GM21825 (cell line): ENCODE results near the gene AKAP13.
A peak's percentile ranks its signal among the peaks of the same experiment; 100 is the strongest.

Source experiments
- ATAC-seq: cut with Tn5 transposase; IDR thresholded peaks from one replicate; pipeline ENCODE4 v1.9.1; 2021; ENCODE audit warnings: mild to moderate bottlenecking, moderate library complexity; ENCODE audit not compliant: unreplicated experiment

The AKAP13 gene

DNA sequence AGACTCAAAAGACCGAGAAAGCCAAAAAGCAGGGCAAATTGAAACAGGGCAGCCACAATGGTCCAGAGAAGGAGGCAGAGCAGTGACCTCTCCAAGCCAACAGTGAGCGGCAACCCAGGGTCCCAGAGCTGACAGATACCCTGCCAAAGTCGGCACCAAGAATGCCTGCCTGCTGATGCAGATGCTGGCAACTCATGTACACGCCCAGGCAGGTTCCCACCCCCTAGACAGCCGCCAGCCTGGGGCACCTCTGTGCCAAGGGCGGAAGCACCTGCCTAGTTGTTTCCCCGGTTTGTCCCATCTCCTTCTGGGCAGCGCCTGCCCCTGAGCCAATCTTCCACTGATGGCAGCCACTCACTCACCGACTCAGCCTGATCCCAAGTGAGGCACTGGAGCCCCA is 392.3 kb downstream of the AKAP13 start:
- ATAC-seq = no peak

DNA sequence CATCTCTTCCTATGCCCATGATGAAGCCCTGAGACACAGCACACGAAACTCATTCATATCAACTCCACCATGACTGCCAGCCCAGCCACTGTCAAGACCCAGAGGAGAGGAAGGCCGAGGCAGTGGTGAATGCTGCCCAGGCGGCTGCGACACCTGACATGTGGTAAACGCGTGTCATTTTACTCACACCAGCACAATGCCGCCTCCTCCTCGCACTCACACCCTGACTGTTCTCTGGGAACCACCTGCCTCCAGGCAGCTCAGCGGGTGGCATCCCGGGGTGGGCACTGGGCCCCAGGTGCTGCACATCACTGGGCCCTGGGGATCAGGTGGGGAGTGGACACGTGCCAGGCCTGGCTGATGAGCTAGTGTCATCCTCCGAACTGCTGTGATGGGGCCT is 392.8 kb downstream of the AKAP13 start:
- ATAC-seq = no peak

DNA sequence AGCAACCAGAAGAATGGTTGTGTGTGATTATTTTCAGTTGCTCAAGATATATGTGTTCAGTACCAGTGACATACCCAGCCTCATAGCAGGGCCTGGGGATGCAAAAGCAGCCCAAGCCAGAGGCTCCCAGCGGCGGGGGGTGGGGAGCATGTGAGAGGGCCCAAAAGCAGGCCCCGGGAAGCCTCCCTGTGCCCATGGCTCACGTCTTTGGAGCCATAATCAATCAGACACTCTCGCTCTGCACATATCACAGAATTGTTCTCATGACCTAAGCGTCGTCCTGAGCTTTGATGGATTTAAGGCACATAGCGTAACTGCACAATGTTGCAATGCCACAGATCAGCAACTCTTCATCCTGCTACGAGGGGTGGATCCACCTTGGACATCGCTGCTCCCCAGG is 393.6 kb downstream of the AKAP13 start:
- no peak for ATAC-seq

DNA sequence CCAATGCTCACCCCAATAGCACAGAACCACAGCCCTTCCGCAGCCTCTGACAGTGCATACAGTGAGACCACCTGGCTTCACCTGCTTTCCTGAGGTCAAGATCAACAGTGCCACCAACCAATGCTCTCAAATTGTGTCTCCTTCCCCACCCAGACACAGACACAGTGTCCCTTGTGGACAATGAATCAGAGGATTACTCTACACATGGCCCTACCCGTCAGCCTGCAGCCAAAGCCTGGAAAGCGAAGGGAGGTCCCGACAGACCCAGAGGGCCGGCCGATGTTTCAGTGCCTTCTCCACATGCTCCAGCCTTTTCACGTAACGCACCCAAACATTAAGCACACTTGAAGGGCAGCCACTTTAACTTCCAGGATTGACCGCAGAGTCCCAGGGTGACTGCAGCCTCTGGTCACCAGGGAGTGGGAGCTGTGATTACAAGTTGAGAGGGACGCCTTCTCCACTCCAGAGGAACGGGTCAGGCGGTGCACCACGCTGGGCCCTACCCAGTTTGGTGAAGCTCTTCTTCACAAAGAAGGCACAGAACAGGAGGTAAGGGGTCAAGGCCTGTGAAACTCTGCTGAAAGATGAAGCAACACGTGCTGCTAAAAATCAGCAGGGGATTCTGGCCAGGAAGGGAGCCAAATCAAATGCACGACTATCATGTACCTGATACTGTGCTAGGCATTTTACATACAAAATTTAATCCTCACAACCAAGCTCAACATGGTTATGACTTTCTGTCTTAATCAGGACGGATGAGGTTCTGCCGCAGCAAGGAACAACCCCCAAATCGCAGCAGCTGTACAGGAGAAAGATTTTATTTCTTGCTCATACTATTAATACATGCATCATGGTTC is 397.1 kb downstream of the AKAP13 start:
- ATAC-seq = no peak

GRCh38 chr15:85778107-85778776 is 397.8 kb downstream of the AKAP13 start:
- no peak for ATAC-seq

DNA sequence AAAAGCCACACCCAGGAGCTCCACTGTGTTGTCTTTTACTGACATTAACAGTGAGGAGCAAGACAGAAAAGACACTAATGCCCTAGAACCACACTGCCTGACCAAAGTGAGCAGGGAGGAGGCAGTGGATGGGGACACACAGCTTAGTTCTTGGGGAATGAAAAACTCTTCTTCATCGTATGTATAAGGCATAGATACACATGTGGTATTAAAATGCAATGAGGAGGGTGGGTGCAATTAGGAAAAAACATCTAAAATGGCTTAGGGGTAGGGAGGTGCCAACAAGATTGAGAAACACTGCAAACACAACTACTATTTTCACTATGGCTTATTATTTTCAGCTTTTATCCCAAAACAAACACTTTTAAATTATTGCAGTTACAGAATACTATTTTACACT is 398.8 kb downstream of the AKAP13 start:
- ATAC-seq = no peak

DNA sequence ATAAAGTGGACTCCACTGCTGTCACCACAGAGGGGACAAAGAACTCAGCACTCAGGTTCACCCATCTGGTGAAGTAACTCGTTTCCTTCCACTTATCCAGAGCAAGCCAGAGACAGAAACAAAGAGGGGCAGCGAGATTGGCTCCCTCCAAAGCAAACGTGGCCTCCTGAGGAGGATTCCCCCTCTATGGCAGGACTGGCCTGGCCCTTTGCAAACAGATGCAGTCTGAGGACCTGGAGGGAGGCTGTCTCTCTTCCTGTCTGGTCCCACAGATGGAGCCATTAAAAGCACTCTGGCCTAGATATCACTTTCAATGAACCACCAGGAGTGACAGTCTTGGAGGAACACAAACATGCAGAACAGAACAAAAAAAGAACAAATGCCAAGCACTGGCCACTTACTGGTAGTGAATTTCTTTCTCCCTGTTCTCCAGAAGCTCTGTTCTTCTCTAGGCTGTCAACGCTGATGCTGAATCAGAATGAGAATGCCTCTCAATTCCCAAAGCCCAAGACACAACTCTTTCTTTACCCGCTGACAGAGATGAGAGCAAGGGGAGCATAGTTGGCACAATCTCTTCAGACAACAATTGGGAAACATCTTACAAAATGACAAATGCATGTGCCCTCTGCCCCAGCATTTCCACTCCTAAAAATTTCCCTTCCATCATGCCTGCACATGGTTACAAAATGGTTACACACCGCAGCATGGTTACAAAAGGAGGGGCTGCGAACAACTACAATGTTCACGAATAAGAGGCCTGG is 400.0 kb downstream of the AKAP13 start:
- ATAC-seq = no peak

DNA sequence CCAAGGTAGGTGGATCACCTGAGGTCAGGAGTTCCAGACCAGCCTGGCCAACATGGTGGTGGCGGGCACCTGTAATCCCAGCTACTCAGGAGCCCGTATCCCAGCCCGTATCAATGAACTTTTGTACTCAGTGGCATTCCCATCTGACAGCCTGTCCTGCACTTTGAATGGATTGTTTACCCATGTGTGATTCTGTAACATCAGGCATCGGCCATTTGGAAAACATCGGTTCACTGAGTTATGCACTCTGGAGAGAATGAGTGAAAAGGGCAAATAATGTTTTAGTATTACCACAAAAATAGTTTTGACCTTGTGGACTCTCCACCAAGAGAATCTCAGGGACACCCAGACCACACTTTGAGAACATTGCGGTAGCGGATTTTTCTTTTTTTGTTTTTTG is 400.7 kb downstream of the AKAP13 start:
- ATAC-seq = no peak

GRCh38 chr15:85782064-85782463 is 401.7 kb downstream of the AKAP13 start:
- ATAC-seq = no peak

DNA sequence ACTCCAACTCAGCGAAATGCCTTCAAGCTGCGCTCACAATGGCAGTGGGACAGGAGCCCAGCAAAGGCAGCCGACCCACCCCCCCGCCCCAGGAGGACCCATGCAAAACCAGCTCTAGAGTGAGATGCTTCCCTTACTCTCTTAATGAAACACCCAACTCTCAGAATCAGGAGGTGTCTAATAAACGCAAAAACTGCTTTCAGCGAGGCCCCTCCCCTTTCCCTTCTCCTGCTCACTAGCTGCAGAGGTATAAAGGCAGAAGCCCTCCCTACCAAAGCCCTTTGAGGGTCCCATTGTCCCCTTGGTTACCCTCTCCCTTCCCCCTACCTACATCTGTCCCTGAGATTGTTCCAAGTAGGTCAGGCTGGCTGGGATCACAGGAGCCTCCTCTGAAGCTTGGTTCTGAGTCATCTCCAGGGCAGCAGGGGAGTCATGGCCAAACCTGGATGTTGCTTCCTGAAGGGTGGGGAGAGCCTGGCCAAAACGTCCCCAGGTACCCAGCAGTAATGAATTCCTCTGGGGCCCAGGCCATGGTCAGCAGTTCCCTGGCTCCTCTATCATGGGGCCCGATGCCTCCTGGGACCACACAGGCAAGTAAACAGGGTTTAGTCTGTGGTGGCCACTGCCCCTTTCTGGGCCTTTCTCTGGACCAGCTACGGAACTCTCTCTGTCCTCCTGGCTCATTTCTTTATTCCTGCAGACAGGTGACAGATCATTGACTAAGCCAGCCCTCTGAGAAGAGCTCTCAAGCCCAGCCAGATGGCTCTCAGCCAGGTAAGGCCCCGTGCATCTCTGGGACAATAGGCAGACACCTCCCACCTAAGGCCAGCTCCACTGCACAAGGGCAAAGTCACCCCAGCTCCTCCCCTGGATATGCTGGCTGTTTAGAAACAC is 405.7 kb downstream of the AKAP13 start:
- no peak for ATAC-seq

DNA sequence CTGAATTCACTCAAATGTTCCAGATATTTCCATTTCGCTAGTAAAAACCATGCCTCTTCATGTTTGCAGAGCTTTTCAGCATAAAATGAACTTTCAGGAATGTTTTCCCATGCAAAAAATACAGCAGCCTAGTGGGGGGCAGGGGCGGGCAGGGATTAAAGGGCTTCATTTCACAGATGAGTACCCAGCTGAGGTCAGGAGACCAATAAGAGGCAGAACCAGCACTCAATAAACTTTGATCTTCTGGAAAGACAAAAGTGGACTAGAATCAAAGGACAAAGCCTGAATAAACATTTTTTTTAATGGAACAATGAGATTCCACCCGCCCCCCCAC is 406.3 kb downstream of the AKAP13 start:
- no peak for ATAC-seq

DNA sequence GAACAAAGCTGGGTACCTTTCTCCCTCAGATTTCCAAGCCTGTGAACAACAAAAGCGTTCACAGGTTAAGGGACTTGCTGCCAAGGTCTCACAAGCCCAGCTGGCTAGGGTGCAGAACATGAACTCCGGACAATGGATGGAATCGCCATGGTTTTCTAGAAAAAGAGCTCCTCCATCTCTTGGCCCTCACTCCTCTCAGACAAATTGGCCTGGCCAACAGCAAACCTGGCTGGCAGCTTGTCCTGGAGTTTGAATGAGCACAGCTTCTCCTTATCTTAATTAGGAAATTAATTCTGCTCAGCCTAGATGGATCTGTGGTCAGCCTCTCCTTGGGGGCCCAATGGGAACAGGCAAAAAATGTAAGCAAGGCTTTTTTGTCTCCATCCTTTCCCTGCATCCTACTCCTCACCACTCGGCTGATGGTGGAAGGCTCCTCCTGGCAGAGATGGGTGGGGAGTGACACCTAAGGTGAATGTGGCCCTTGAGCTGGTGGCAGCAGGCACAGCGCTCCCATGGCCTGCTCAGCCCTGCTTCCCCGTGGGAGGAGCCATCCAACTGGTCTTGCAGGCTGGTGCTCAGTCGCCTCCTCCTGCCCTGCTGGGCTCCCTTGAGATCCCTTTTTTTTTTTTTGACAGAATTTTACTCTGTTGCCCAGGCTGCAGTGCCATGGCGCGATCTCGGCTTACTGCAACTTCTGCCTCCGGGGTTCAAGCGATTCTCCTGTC is 408.5 kb downstream of the AKAP13 start:
- no peak for ATAC-seq

- no peak for ATAC-seq
Measured at GRCh38 chr15:85789496-85789875, 409.1 kb downstream of the AKAP13 start.

DNA sequence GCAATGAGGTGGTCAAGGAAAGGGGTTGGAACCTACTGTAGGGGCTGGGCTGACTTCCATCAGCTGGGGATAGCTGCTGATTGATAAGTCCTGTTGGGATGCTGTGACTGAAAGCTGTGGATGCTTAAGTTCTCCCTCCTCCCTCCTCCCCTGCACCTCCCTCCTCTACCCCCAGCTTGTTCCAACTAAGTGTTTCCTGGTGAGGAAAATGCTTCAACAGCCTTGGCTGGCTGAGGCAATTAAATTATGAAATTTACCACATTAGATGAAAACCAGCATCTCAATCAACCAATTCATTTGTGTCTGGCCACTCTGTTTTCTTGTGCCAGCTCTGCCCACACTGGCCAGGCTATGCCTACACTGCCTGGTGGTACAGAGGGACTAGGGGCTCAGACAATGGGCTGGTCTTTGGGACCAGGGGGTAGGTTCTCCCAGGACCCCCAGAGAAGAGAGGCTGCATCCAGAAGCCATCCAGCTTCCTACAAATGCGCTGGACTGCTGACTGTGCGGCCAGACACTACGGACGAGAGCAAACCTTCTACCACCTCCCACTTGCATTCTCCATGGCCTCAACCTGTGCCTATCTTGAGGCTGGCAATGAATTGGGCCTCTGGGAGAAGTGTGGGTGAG is 411.8 kb downstream of the AKAP13 start:
- no peak for ATAC-seq

DNA sequence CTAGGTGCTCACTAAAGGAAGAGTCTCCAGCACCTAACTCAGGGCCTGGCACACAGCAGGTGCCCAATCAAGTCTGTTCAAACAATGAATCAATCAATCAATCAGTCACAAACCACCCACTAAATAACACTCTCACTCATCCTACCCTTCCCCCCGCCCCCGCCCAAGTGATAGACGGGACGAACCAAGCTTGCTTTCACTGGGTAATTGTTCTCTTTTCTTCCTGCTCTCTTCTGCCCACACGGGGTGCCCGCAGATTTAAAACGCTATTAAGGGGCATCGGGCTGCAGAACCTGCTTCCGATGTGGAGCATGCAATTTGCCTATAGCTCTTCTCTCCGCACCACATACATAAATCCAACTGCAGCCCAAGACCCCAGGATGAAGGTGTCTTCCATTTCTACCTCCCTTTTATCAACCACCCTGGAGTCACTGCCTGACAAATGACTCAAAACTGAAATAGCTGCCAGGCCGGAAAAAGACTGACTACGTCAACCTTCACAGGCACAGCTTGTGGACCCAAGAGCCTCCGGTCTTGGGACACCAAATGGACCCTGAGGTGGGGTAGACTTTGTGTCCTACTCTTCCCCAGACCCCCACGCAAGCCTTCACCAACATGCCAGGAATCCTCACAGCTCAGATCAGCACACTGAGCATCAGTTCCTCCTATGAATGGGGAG is 412.6 kb downstream of the AKAP13 start:
- ATAC-seq = no peak

DNA sequence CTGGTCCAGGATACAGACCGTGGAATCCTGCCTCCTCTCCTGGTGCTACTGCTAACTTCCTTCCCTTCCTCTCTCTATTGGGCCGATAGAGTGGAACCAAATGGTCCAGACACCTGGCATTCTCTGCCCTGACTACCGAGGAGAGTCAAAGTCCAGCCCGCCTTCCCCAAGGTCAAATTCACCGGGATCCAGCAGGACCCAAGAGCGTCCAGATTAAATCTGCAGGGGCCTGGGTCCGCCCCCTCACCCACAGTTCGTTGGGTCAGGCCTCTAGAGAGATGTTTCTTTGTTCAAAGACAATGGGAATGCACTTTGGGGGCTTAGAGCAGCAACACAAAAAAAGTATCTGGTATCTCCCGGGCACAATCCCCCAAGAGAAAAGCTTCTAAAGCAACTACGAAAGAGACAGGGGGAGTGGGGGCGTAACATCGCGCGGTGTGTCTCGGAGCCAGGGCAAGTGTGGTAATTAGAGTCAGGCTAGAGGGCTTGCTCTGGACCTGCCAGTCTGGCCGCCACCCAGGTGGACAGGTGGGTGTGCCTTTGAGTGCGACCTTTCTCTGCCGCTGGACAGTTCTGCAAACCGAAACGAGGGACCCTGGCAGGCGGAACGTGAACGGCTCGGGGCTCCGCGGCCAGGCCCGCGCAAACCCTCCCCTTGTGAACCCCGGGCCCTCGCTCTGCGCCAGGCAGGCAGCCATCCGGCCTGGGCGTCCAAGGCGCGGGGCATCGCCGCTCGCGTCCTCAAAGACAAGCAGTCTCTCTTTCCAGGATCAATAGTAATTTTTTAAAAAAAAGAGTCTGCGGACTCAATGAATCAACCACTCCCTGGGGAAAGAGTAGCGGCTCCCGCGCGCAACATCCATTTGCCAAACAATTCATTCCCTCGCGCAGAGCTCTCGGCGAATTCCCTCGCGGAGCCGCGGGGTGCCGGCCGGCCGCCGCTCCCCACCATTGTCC is 413.5 kb downstream of the AKAP13 start:
- peak; percentile 35 for ATAC-seq

DNA sequence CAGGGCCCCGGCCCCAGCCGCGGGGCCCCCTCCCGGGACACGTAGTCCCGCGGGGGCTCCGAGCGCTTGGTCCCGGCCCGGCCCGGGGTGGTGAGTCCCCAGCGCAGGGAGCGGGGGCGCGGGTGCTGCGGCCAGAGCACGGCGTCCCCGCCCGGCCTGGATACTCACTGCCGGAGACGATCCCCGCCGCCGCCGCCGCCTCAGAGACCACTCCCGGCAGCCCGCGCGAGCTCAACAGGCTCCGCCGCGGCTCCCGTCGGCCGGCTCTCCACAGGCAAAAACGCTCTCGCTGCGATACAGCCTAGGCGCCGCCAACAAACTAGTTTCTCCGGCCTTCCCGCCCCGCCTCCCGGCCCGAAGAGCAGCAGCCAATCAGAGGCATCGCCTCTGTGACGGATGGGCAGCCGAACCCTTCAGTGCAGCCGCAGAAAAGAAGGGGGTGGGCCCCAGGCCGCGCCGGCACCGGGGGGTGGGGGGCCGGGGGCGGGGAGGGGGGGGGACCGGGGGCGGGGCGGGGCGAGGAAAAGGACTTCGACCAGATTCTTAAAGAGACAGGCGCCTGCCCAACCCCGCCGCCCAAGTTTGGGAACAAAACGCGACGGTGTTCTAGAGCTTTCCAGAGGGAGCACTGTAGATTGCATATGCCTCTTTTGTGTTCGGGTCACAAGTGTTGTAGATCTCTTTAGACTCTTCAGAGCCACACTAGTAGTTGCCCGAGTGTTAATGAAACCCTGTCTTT is 414.4 kb downstream of the AKAP13 start, which contains the start of gene KLHL25:
Gene KLHL25 (minus strand): TSS at position 328 of the 739 bp plus-strand sequence. CDS start 25,115 bp downstream, outside the sequence.
- ATAC-seq = peak; percentile 98
